GM13976 (cell line): ENCODE results near the gene APPL2.

Experiments
- DNase-seq: peaks from one replicate; pipeline ENCODE4 v3.0.0; 2012; ENCODE audit warnings: low spot score
- CTCF ChIP-seq: IDR thresholded peaks from 2 replicates; pipeline ENCODE4 v1.5.1; 2012; ENCODE audit warnings: borderline replicate concordance, mild to moderate bottlenecking; ENCODE audit not compliant: insufficient read depth; ENCODE audit errors: extremely low read depth, missing control alignments, control extremely low read depth
- in situ Hi-C: fragments of 300-500 bp; cut with MboI; formaldehyde crosslinking; loops from one replicate; pipeline ENCODE4 v1.12.0; 2022; ENCODE audit warnings: low sequenced_read_pairs, mixed read lengths, inconsistent platforms; ENCODE audit not compliant: unreplicated experiment

Gene APPL2

GRCh38 chr12:105138248-105138647, 97.7 kb downstream of the APPL2 start:
- in situ Hi-C loops = no loop called here
- DNase-seq = no peak
- TF ChIP-seq CTCF = no peak
